K562 (cell line): ENCODE results near the gene TENM4. TPM values are rescaled to one million over a fixed set of nuclear protein-coding genes. Genes with fewer than 3 reads are reported as not detected.

Experiments used
- ATAC-seq: fragments of 200-7000 bp; cut with Tn5 transposase; 3 replicates; pipeline ENCODE4 v1.9.1; 2020; ENCODE audit warnings: moderate library complexity
- BruUV-seq: library from RNA; stranded (reverse); fragments of 400-500 nt; replicated peaks from 2 replicates; lab custom pipeline; 2021; lab: Mats Ljungman, UMichigan
- CTCF ChIA-PET: fragments of 300-600 bp; formaldehyde crosslinking; extraction: SDS; loops from one replicate; lab custom pipeline; 2021; ENCODE audit warnings: low intra/inter-chr PET ratio; lab: Yijun Ruan, JAX
- POLR2A ChIA-PET: fragments of 300-600, 350-650 bp; sonication (Branson Sonifier 250); formaldehyde crosslinking; extraction: SDS; loops from one replicate; lab custom pipeline; 2021; ENCODE audit warnings: antibody characterized with exemption, inconsistent platforms; lab: Yijun Ruan, JAX
- DNase-seq, 4 experiments: peaks; one replicate each; pipeline versions ENCODE4 v3.0.0 to v3.0.0-alpha.2; 2011 to 2018; ENCODE audit warnings: low spot score in 3 of 4, mixed read lengths in 3 of 4; ENCODE audit errors: extremely low read depth in 1 of 4
- FAIRE-seq: peaks from 2 replicates; lab custom pipeline; 2011; peaks lifted over from hg19 to GRCh38; lab: Jason Lieb, UNC
- H2AFZ ChIP-seq: 2 replicates; pipeline ENCODE4 v1.6.0; 2011; ENCODE audit warnings: low read depth, low read length, control low read depth, inconsistent platforms
- H3K27ac ChIP-seq: fragments of 200-600 bp; 3 replicates; pipeline ENCODE4 v1.8.0; 2011; ENCODE audit warnings: low read depth, mild to moderate bottlenecking, control low read depth, inconsistent platforms, low read length, moderate library complexity, mixed read lengths; ENCODE audit errors: extremely low read depth
- H3K27me3 ChIP-seq, 2 experiments: fragments of 300-600 bp in 1 of 2; 2 replicates in 1 of 2; 3 replicates in 1 of 2; pipeline versions ENCODE4 v1.6.0 to v1.8.0; 2011; ENCODE audit warnings: inconsistent platforms in 2 of 2, low read length in 2 of 2, mild to moderate bottlenecking in 1 of 2, mixed read lengths in 1 of 2, moderate library complexity in 1 of 2; ENCODE audit not compliant: control insufficient read depth in 2 of 2, insufficient read depth in 2 of 2
- H3K36me3 ChIP-seq: fragments of 300-600 bp; 3 replicates; pipeline ENCODE4 v1.8.0; 2011; ENCODE audit warnings: mild to moderate bottlenecking, low read length, inconsistent platforms; ENCODE audit not compliant: control insufficient read depth, insufficient read depth
- H3K4me1 ChIP-seq, 2 experiments: fragments of 200-600 bp in 1 of 2; replicated peaks in 1 of 2; 2 replicates in 1 of 2; 3 replicates in 1 of 2; pipeline versions ENCODE4 v1.5.1 to v1.8.0; 2011; ENCODE audit warnings: inconsistent platforms in 2 of 2, low read length in 2 of 2, mild to moderate bottlenecking in 1 of 2, mixed read lengths in 1 of 2, moderate library complexity in 1 of 2; ENCODE audit not compliant: control insufficient read depth in 2 of 2, insufficient read depth in 2 of 2
- H3K4me2 ChIP-seq: 2 replicates; pipeline ENCODE4 v1.6.1; 2011; ENCODE audit warnings: low read length, control low read depth, inconsistent platforms, mixed read lengths; ENCODE audit not compliant: insufficient read depth
- H3K4me3 ChIP-seq: fragments of 200-600 bp; sonication (generic), shearing (Covaris generic); 2 replicates; pipeline ENCODE4 v1.5.1; 2016; ENCODE audit warnings: control low read depth, inconsistent platforms
- H3K79me2 ChIP-seq: fragments of 200-600 bp; 3 replicates; pipeline ENCODE4 v1.8.0; 2011; ENCODE audit warnings: low read length, inconsistent platforms; ENCODE audit not compliant: control insufficient read depth, insufficient read depth
- H3K9ac ChIP-seq, 2 experiments: 2 replicates each; pipeline versions ENCODE4 v1.6.0 to v1.6.1; 2011; ENCODE audit warnings: low read depth in 2 of 2, low read length in 2 of 2, control low read depth in 1 of 2, inconsistent platforms in 1 of 2, mild to moderate bottlenecking in 1 of 2, mixed read lengths in 1 of 2; ENCODE audit not compliant: insufficient read depth in 1 of 2
- H3K9me1 ChIP-seq: one replicate; pipeline ENCODE4 v1.6.0; 2011; ENCODE audit warnings: inconsistent platforms, mild to moderate bottlenecking, low read length, moderate library complexity; ENCODE audit not compliant: control insufficient read depth, insufficient read depth
- H3K9me3 ChIP-seq: replicated peaks from 2 replicates; pipeline ENCODE4 v1.5.1; 2011; ENCODE audit warnings: low read depth, low read length, inconsistent platforms; ENCODE audit not compliant: control insufficient read depth, insufficient read depth
- H4K20me1 ChIP-seq: replicated peaks from 2 replicates; pipeline ENCODE4 v1.6.1; 2011; ENCODE audit warnings: low read length, inconsistent platforms, mixed read lengths; ENCODE audit not compliant: control insufficient read depth, insufficient read depth
- ATF1 ChIP-seq, 2 experiments: fragments of 450-650 bp in 1 of 2; IDR thresholded peaks; 2 replicates each; pipeline ENCODE4 v1.6.1; 2016; ENCODE audit warnings: missing compliant biosample characterization in 1 of 2, missing genetic modification characterization in 1 of 2
- CTBP1 ChIP-seq: fragments of 450-650 bp; IDR thresholded peaks from 2 replicates; pipeline ENCODE4 v1.6.1; 2016; ENCODE audit warnings: borderline replicate concordance
- DNMT1 ChIP-seq: fragments of 450-650 bp; IDR thresholded peaks from 2 replicates; pipeline ENCODE4 v1.6.1; 2016; ENCODE audit warnings: antibody characterized with exemption, mild to moderate bottlenecking
- ELF4 ChIP-seq: fragments of 450-650 bp; formaldehyde crosslinking; IDR thresholded peaks from 2 replicates; pipeline ENCODE4 v1.4.0; 2022; ENCODE audit warnings: missing genetic modification characterization
- ERF ChIP-seq: fragments of 450-650 bp; formaldehyde crosslinking; IDR thresholded peaks from 2 replicates; pipeline ENCODE4 v1.4.0; 2020; ENCODE audit warnings: mild to moderate bottlenecking, mixed read lengths
- ESRRA ChIP-seq: fragments of 450-650 bp; IDR thresholded peaks from 2 replicates; pipeline ENCODE4 v1.6.1; 2014; ENCODE audit warnings: low read depth, mild to moderate bottlenecking, moderate library complexity, borderline replicate concordance
- RFX7 ChIP-seq: fragments of 250-450 bp; sonication (Bioruptor Pico); IDR thresholded peaks from 2 replicates; pipeline ENCODE4 v1.5.1; 2021; ENCODE audit warnings: mild to moderate bottlenecking
- ZKSCAN8 ChIP-seq: fragments of 200-800 bp; sonication (Bioruptor generic); IDR thresholded peaks from 2 replicates; pipeline ENCODE4 v1.6.1; 2016; ENCODE audit warnings: missing genetic modification characterization, missing compliant biosample characterization
- WGBS: fragments of 100-300 bp; shearing (Covaris generic); methylation state at CpG from one replicate; pipeline ENCODE4 v1.1.6; 2016; ENCODE audit warnings: low coverage, mixed read lengths; ENCODE audit not compliant: insufficient coverage; ENCODE audit errors: missing lambda C conversion rate; 5-methylcytosine and 5-hydroxymethylcytosine counted together
- in situ Hi-C: fragments of 300-500 bp; cut with MboI; formaldehyde crosslinking; loops from 4 replicates; pipeline ENCODE4 v1.15.0; 2018; ENCODE audit warnings: inconsistent platforms, mixed read lengths
- intact Hi-C: fragments of 100-400 bp; cut with micrococcal nuclease; formaldehyde crosslinking; loops from 2 replicates; pipeline ENCODE4 v1.14.2; 2022
- polyA plus RNA-seq, 8 experiments: library from polyadenylated mRNA; depleted of rRNA in 4 of 8; stranded (reverse) in 5 of 8; unstranded in 3 of 8; fragments of >200 nt; fragmentation: Nextera tagmentation in 2 of 8; fragmentation: Illumina TruSeq in 1 of 8; extraction: Ambion mirVana in 2 of 8; extraction: Trizol in 1 of 8; gene quantifications; 2 replicates each; pipeline versions ENCODE4 v1.2.1 to v1.2.3, GENCODE V29; 2011 to 2014; ENCODE audit warnings: inconsistent platforms in 1 of 8, missing spikeins in 1 of 8
- total RNA-seq, 7 experiments: library from RNA; depleted of rRNA in 6 of 7; stranded (reverse); fragments of >200 nt in 6 of 7; fragmentation: Illumina TruSeq in 2 of 7; extraction: Trizol in 2 of 7; gene quantifications; 2 replicates each; pipeline versions ENCODE4 v1.2.1 to v1.2.3, GENCODE V29; 2011 to 2021; ENCODE audit warnings: low replicate concordance in 1 of 7

The TENM4 gene
- total and polyA plus RNA-seq, 9 of the 15 experiments (the other 6 are each of a cell fraction or from before 2014, with no cell fraction given), result 0.16 TPM; not detected in 8

DNA sequence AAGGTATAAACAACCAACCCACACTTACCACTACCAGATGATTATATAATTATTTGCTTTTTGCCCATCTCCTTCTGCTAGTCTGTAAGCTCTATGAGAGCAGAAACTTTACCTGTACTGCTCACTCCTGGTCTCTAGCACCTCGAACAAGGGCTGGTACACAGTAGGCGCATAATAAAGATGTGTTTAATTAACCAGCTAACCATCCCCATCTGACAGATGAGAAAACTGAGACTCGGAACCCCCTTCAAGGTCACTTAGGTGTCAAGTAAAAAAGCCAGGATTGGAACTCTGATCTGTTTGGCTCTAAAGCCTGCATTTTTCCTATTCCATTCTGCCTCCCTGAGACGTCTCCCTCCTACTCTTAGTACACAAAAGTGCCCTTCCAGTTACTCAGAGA lies 370.3 kb downstream of the TENM4 start:
- ATAC-seq (no peak), DNase-seq (no peak), FAIRE-seq (no peak)
- Histone ChIP-seq H4K20me1 (0 out of 2 replicates have a peak, but pooled peaks cover 3% of the 10 kb centered on the region), H3K9me1 (no peaks in the 10 kb centered on the region), H3K9ac (no peak overlapping the region), H3K9me3 (no peaks in the 10 kb centered on the region), H3K27ac (no peak overlapping the region), H3K36me3 (no peaks in the 10 kb centered on the region), H3K4me2 (no peak overlapping the region), H3K27me3 (peaks cover 0 to 26% of the 10 kb centered on the region in 2 experiments; a peak in 2 of 5 replicates), H3K4me3 (no peak overlapping the region), H2AFZ (no peak overlapping the region), H3K4me1 (0 out of 5 replicates have a peak, but pooled peaks cover 0 to 4% of the 10 kb centered on the region in 2 experiments), H3K79me2 (no peaks in the 10 kb centered on the region)
- no TSS peak for BruUV-seq
- CTCF ChIA-PET, result no interaction called here
- WGBS, result 0% methylated on average over 4 of the region's 4 CpGs
- POLR2A ChIA-PET, result interaction anchor here (0.7 to 1.1 kb wide), 2 partner anchors 9 to 110 kb away, joined by 3 read pairs; no protein-coding TSS in a partner anchor
- in situ Hi-C loops (no loop called here), intact Hi-C loops (no loop called here)
- TF ChIP-seq RFX7 (CRISPR knock-in tag) (no peak), ATF1 (CRISPR knock-in tag; IDR thresholded peaks at IDR 0.05) (no peak), ATF1 (tag; IDR thresholded peaks at IDR 0.05) (no peak), ERF (no peak), CTBP1 (no peak), DNMT1 (no peak), ZKSCAN8 (CRISPR knock-in tag) (0 out of 2 replicates have a peak, but pooled peaks have one; percentile 63), ELF4 (CRISPR knock-in tag) (no peak), ESRRA (peak; percentile 53; the same call in 1 of the 2 replicates)
